GM18858 (cell line): ENCODE data around the gene EEFSEC.

Source experiments
- ATAC-seq: cut with Tn5 transposase; IDR thresholded peaks from one replicate; pipeline ENCODE4 v1.9.1; 2021; ENCODE audit not compliant: unreplicated experiment

Gene EEFSEC

DNA sequence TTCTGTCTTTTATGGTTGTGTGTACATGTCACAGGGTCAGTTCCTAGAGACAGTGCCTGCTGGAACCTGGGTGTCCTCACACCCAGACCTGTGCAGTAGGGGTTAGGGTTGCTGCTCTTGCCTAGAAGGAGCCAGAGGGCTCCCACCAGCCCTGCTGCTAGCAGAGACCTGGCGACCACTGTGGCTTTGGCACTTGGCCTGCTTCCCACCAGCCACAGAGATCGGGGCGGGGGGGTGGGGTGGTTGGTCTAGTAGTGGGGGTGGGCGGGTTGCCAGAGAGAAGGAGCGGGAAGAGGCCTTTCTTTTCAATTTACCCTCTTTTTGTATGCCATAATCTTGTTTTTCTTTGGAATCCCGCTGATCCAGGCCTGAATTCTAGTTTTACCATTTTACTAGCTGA, 29.4 kb downstream of the EEFSEC start:
- ATAC-seq, result no peak

DNA sequence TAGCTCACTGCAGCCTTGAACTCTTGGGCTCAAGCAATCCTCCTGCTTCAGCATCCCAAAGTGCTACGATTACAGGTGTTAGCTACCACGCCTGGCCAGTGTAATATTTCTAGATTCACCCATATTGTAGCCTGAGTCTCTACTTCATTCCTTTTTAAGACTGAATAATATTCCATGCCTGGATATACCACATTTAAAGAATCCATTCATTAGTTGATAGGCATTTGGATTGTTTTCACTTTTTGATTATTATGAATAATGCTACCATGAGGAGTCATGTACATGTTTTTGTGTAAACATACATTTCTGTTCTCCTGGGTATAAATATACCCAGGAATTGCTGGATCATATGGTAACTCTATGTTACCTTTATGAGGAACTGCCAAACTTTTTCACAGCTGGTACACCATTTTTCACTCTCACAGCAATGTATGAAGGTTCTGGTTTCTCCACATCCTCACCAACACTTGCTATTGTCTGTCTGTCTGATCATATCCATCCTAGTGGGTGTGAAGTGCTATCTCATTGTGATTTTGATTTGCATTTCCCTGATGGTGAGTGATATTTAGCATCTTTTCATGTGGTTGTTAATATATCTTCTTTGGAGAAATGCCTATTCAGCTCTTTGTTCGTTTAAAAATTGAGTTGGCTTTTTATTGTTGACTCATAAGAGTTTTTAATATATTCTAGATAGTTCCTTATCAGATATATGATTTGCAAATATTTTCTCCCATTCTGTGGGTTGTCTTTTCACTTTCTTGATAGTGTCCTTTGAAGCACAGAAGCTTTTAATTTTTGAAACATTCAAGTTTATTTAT, 32.6 kb downstream of the EEFSEC start:
- ATAC-seq, result no peak

DNA sequence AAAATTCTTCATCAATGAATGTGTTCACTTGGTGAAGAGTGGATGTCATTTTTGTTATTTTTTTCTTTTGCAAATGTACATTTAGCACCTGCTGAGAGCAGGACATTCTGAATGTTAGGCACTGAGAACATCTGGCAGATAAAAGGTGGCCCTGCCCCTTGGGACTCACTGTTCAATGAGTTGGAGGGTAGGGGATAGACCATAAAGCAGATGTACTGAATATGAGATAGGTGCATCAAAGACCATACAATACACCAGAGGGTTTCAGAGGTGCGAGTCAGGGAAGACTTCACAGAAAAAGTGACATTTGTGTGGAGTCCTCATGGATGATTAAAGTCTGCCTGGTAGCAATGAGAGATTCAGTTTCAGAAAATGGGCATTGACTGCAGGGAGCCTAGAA, 34.2 kb downstream of the EEFSEC start:
- no peak for ATAC-seq

DNA sequence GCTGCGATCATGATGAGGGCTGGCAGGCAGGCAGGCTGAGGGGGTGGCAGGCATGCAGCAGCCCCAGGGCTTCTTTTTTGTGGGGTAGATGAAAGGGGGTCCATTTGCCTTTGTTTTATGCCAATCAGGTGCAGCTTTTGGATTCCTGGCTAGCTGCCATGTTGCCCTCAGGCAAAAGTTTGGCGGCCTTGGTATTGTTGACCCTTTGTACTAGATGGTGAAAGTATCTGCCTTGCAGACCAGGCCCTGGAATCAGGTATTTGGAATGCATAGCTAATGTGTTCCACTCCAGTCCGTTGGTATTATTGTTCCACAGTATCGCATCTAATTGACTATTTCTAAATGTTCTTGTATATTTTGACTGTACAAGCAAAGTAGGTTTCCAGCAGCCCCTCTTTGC, 35.0 kb downstream of the EEFSEC start:
- ATAC-seq, result no peak

DNA sequence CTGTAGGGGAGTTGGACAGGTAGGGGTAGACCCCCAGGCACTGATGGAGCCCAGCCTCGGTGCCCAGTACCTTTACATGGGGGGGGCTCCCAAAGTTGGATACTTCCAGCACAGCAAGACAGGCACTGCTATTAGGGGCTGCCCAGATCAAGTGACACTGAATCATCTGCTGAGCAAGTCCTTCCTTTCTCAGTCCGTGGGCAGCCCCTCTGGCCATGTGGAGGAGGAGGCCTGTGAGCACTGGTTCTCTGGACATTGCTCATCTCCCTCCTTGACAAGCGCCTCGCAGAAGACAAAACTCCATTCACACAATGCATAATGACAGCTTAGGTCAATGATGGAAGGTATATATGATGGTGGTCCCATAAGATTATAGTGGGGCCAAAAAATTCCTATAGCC, 35.7 kb downstream of the EEFSEC start:
- ATAC-seq, result no peak

DNA sequence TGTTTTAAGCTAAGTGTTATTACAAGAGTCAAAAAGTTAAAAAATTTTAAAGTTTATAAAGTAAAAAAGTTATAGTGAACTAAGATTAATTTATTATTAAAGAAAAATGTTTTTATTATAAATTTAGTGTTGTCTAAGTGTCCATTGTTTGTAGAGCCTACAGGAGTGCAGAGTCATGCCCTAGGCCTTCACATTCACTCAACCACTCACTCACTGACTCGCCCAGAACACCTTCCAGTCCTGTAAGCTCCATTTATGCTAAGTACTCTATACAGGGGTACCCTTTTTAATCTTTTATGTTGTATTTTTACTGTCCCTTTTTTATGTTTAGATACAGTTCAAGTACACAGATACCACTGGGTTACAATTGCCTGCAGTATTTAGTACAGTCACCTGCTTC, 37.2 kb downstream of the EEFSEC start:
- no peak for ATAC-seq

DNA sequence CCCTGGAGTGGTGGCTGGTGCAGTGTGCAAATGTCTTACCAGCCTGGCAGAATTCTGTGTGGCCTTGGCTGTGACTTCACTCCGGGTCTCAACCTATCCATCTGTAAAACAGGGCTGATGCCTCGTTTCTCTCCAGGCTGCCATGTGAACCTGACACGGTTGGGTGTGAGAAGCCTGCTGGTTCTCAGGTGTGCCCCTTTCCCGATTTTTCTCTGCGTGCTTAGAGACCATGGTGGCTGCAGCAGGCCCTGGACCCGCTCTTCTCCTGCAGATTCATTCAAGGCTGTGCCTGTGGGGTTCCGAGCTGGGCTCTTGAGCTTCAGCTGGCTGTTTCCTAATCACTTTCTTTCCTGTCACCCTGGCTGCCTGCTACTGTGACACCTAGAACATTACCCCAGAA, 38.9 kb downstream of the EEFSEC start:
- no peak for ATAC-seq

DNA sequence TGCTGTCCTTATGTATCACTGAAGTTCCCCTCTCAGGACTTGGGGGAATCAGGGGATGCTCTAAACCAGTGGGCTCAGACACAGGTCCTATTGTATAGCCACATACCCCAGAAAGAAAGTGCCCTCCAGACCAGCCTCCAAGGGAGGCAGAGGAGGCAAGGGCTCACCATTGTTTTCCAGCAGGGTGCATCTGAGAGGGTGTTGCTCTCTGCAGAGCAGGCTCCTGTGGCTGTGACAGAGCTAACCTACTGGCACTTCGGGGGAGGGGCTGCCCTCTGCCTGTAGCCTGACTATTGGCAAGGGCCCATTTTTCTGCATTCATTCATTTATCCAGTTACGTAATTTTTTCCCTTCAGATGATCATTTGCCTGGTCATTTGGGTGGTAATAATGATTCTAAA, 39.9 kb downstream of the EEFSEC start:
- ATAC-seq, result no peak

DNA sequence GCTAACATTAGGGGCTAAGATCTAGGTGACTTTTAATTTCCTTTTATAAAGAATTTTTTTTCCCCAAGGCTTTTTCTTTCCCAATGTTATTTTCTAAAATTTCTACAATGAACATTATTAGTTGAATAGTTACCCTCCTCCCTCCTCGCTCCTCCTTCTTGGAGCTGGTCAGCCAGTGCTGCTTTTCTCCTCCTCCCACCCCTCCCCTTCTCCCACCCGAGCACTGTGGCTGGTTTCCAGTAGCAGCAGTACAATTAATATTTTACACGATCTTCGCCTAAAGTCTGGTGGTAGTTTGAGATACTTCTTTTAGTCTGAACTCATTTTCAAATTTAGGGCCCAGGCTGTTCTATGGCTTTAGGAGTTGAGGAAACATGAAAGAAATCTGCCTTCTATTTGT, 41.6 kb downstream of the EEFSEC start:
- ATAC-seq, result no peak

DNA sequence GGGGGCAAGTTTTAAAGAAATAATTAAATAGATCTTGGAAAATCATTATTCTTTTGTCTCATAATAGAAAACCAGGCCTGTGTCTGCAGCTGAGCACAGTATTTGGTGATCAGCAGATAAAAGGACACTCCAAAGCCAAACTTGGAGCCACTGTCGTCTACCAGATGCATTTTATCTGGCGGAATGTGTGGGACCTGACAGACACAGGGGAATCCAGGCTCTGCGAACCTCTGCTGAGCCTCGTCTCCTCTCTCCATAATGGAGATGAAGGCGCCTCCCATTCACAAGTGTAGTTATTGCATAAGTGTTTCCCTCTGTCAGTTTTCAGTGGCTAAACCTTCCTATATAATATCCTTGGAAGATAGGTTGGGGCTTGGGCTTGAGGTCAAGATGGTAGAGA, 42.1 kb downstream of the EEFSEC start:
- no peak for ATAC-seq

DNA sequence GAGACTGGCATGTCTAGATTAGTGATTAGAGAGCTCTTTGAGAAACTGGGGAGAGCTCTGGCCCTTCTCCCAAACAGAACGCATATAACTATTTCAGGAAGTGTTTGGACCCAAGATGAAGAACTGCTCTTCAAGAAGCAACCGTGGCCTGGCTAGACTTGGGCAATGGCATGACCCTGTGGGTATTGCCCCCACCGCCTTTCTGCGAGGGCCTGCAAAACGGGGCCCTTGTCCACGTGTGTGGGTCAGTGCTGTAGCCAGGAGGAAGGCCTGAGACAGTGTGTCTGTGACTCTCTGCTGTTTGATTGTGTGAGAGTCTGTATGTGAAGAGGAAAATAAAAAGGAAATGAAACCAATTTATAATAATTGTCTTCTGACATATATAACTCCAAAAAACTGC, 42.5 kb downstream of the EEFSEC start:
- no peak for ATAC-seq

DNA sequence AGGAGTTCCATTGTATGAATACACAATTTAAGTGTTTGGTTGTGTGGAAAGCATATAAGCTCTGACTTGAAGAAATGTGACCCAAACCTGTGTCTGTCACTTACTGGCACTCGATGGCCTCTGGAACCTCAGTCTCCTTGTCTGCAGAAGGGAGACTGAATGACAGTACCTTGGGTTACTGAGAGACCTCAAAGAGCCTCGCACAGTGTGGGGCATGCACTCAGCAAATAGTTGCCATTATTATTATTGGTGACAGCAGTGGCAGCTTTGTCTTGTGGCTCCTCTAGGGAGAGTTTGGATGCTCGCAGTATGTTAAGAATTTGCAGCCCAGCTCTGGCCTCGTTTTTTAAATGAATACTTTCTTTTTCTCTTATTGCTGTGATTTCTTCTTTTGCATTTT, 43.4 kb downstream of the EEFSEC start:
- no peak for ATAC-seq

DNA sequence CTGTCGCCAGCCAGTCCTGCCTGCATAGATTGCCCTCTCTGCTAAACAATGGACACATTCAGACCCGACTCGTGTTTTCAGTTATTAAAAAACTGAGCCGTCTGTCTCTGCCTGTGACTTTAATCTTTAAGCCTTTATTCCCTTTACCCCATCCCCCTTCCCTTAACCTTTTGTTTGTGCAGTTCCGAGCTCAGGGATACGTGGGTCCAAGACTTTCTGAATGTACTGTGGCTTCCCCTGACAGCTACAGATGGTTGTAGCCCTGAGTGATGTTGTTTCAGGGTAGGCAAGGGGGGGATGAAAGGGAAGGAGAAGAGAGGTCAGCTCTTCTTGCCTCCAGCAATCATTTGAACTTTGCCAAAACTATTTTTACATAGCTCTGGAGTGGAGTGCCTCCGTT, 44.6 kb downstream of the EEFSEC start:
- ATAC-seq, result no peak

DNA sequence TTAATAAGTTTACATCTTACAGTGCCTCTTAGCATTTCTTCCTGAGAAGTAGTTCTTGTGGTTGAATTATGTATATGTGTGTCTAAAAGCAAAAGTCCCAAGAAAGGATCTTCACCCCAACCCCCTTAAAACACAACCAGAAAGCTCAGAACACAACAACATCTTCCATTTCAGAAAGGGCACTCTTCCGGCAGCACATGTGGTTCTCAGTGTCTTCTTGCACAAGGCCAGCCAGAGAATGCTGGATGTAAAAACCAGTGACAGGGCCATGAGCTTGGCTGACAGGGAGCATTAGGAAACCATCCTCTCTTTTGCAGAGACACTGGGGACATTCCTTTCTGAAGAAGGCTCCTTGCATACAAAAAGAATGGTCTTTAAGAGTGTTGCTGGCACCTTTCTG, 45.0 kb downstream of the EEFSEC start:
- ATAC-seq, result no peak

DNA sequence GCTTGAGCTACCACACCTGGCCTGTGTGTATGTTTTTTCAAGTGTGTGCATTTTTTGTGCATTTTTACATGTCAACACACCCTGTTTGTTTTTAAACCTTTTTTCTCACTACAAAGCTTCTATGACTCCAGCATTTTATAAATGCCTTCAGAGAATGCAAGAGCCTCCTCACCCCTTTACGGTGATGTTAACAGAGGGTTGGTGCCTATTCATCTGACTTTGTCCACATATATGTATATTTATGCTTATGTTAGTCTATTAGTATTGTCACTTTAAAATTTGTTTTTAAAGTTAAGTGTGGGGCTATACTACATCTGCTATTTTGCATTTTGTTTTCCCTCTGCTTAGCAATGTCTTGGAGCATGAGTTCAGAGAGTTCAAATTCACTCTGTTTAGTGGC, 45.8 kb downstream of the EEFSEC start:
- no peak for ATAC-seq

DNA sequence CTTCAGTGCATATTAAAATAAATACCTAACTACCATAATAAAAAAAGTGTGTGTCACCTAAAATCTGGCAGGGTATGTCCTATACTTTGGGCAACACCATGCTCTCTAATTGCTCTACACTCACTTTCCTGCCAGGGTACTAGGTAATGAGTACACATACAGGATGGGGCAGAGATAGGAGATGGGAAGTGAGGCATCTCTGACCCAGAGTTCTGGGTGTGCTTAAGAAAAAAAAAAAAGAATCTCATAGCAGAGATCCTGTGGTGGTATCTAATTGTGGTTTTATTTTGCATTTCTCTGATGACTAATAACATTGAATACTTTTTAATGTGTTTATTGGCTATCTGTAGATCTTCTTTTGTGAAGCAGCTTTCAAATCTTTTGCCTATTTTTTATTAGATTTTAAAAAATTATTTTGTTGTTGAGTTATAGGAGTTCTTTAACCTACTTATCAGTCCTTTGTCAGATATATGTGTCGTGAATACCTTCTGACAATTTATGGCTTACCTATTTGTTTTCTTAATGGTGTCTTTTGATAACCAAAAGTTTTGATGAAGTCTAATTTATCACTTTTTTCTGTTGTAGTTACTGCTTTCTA, 48.0 kb downstream of the EEFSEC start:
- no peak for ATAC-seq

DNA sequence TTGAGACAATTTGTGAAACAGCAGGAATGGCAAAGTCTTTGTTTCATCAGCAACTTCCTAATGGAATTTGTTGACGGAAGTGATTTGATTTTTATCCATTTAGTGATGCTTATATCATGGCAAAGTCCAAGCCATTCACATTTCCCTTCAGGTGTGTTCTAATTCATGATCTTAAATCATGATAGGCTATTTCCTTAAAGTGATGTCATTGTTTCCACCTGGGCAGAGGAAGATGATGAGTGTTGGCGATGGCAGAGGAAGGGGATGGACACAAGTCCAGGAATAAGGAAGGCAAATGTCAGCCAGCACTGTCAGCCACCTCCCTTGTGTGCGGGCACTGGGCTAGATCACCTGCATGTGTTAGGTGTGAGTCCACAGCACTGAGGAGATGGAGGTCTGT, 49.9 kb downstream of the EEFSEC start:
- ATAC-seq, result no peak

DNA sequence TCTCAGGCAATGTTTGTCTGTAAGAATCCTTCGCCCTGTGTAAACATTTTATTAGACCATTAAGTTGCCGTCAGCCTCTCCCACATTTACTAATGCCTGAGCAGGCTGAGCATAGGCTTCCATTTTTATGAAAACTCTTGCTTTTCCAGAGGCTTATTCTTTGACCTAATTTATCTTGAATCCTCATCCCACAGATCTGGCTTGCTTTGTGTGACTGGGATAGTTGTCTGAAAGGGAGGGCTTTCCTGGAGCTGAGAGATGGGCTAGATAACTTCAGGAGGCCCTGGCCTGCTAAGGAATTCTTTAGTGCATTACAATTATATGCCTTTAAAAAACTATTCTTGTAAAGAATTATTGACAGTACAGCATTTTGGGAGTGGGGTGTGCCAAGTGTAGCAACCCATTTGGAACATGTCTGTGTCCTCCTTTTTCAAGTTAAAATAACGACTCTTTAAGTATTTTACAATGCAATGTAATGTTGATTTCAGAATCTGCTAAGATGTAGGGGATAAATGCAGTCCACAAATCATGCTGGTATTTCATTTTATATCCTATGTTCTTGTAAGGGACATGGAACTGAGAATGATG, 52.4 kb downstream of the EEFSEC start:
- no peak for ATAC-seq

DNA sequence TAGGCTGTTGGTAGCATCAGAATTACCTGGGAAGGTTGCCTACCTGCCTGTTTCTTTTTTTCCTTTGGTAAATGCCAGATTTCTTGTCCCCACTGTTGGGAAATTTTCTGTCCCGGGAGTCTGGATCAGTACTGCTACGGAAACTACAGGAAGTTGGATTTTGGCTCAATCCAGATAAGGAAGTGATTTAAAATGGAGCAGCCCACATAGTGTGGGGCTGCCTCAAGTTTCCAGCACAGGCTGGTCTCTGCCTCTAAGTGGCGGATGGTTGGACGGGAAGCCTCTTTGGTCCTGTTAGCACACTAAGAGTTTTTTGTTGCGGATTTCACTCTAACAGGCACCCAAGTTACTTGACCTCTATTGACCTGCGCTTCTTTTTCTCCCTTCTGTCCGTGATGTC, 54.7 kb downstream of the EEFSEC start:
- no peak for ATAC-seq

DNA sequence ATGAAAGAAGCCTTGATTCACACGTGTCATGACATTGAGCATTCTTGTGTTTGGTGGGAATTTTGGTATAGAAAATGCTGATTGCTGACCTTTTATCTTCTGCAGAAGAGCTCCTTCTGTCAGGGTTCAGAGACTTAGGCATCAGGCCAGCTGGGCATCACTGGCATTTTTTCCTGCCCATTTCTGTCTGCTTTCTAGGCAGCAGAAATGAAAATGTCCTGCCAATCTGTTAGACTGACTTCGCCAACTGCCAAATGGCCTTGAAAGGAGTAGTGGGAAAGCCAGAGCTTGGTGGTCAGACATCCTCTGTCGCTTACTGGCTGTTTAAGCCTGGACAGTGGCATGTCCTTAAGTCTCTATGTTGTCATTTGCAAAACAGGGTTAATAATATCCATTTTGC, 57.4 kb downstream of the EEFSEC start:
- no peak for ATAC-seq

DNA sequence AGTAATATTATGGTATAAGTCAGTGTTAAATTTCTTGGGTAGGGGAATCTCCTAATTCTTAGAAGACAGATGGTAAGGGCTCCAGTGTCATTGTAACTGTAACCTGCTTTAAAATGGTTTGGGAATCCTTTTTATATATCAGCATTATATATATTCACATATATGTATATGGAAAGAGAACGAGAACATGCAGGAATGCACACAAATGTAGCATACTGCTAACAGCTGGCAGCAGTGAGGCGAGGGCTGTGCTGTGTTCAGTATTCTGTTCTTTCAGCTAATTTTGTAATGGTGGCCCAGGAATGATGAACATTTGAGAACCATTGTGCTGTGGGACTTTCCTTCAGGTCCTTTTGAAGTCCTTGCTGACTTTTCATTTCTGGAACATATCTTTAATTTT, 60.8 kb downstream of the EEFSEC start:
- ATAC-seq, result no peak

DNA sequence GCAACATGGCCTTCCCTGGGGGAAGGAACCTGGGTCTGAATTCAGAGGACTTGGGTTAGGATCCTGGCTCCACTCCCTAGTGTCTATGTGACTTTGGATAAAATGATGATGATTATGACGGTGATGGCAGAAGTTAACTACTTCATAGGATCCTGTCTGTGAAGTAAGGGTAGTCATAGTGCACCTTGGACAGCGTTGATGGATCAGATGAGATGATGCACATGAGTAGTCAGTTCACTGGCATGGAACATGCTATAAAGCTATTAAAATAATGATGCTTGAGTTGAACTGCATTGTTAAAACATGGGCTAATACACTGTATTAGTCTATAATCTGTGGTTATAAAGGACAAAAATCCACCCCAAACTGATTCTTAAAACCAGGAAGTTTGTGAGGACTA, 62.0 kb downstream of the EEFSEC start:
- no peak for ATAC-seq
